Skeletal muscle satellite cell (primary cell): ENCODE data around the gene ADGRA3.

Experiments
- H3K27me3 ChIP-seq: 2 replicates; pipeline ENCODE4 v1.7.0; 2013; ENCODE audit warnings: low read length; ENCODE audit not compliant: control insufficient read depth, insufficient read depth
- H3K36me3 ChIP-seq: 2 replicates; pipeline ENCODE4 v1.7.0; 2013; ENCODE audit warnings: mild to moderate bottlenecking, control low read depth, low read length; ENCODE audit not compliant: insufficient read depth
- H3K4me1 ChIP-seq: 2 replicates; pipeline ENCODE4 v1.7.0; 2013; ENCODE audit warnings: low read length; ENCODE audit not compliant: control insufficient read depth, insufficient read depth
- H3K4me2 ChIP-seq: 2 replicates; pipeline ENCODE4 v1.7.0; 2013; ENCODE audit warnings: mild to moderate bottlenecking, low read length
- H3K4me3 ChIP-seq: 2 replicates; pipeline ENCODE4 v1.7.0; 2013; ENCODE audit warnings: low read length
- H3K9ac ChIP-seq: 2 replicates; pipeline ENCODE4 v1.7.0; 2013; ENCODE audit warnings: mild to moderate bottlenecking, low read depth, low read length, moderate library complexity
- H3K9me3 ChIP-seq: replicated peaks from 2 replicates; pipeline ENCODE4 v1.7.0; 2013; ENCODE audit warnings: mild to moderate bottlenecking, control low read depth, low read length

Gene ADGRA3

GRCh38 chr4:22460266-22460665 is 55.6 kb downstream of the ADGRA3 start:
- peaks cover 4% of the 10 kb centered on the region for H3K4me1 ChIP-seq
- H3K9me3 ChIP-seq: no peaks in the 10 kb centered on the region

GRCh38 chr4:22458098-22458497 is 57.8 kb downstream of the ADGRA3 start:
- H3K4me1 ChIP-seq: peaks cover 4% of the 10 kb centered on the region
- no peak overlapping the region for H3K9ac ChIP-seq
- H3K36me3 ChIP-seq: no peaks in the 10 kb centered on the region
- H3K9me3 ChIP-seq: no peaks in the 10 kb centered on the region
- no peak overlapping the region for H3K4me3 ChIP-seq
- no peak overlapping the region for H3K4me2 ChIP-seq
- H3K27me3 ChIP-seq: no peaks in the 10 kb centered on the region

More at GRCh38 chr4:22460266-22460665, 55.6 kb downstream of the ADGRA3 start:
- H3K36me3 ChIP-seq: no peaks in the 10 kb centered on the region
- no peak overlapping the region for H3K4me2 ChIP-seq
- no peaks in the 10 kb centered on the region for H3K27me3 ChIP-seq
- no peak overlapping the region for H3K4me3 ChIP-seq
- H3K9ac ChIP-seq: no peak overlapping the region

- peaks cover 4% of the 10 kb centered on the region for H3K4me1 ChIP-seq
- no peak overlapping the region for H3K4me3 ChIP-seq
- H3K4me2 ChIP-seq: no peak overlapping the region
- H3K36me3 ChIP-seq: no peaks in the 10 kb centered on the region
- no peaks in the 10 kb centered on the region for H3K9me3 ChIP-seq
- H3K27me3 ChIP-seq: no peaks in the 10 kb centered on the region
- H3K9ac ChIP-seq: no peak overlapping the region
Observed at GRCh38 chr4:22457348-22457747, 58.5 kb downstream of the ADGRA3 start.

- H3K4me1 ChIP-seq: peaks cover 4% of the 10 kb centered on the region
- no peaks in the 10 kb centered on the region for H3K36me3 ChIP-seq
- H3K4me2 ChIP-seq: no peak overlapping the region
- H3K9me3 ChIP-seq: no peaks in the 10 kb centered on the region
- no peak overlapping the region for H3K9ac ChIP-seq
- no peaks in the 10 kb centered on the region for H3K27me3 ChIP-seq
- no peak overlapping the region for H3K4me3 ChIP-seq
Observed at GRCh38 chr4:22456291-22456690, 59.6 kb downstream of the ADGRA3 start.

- Histone ChIP-seq H3K4me3 (no peak overlapping the region), H3K4me1 (peaks cover 4% of the 10 kb centered on the region)
Observed at GRCh38 chr4:22454955-22455354, 60.9 kb downstream of the ADGRA3 start.

GRCh38 chr4:22454216-22454838 is 61.5 kb downstream of the ADGRA3 start:
- no peak overlapping the region for H3K4me2 ChIP-seq
- H3K27me3 ChIP-seq: no peaks in the 10 kb centered on the region
- no peak overlapping the region for H3K4me3 ChIP-seq
- H3K4me1 ChIP-seq: peaks cover 4% of the 10 kb centered on the region
- H3K9me3 ChIP-seq: no peaks in the 10 kb centered on the region
- no peak overlapping the region for H3K9ac ChIP-seq
- no peaks in the 10 kb centered on the region for H3K36me3 ChIP-seq

More at GRCh38 chr4:22454955-22455354, 60.9 kb downstream of the ADGRA3 start:
- no peak overlapping the region for H3K9ac ChIP-seq
- no peaks in the 10 kb centered on the region for H3K36me3 ChIP-seq
- no peak overlapping the region for H3K4me2 ChIP-seq
- H3K27me3 ChIP-seq: no peaks in the 10 kb centered on the region
- H3K9me3 ChIP-seq: no peaks in the 10 kb centered on the region

GRCh38 chr4:22444813-22445212 is 71.1 kb downstream of the ADGRA3 start:
- Histone ChIP-seq H3K27me3 (no peaks in the 10 kb centered on the region), H3K9ac (no peak overlapping the region), H3K4me2 (no peak overlapping the region), H3K36me3 (peaks cover 4% of the 10 kb centered on the region), H3K4me3 (no peak overlapping the region), H3K9me3 (no peaks in the 10 kb centered on the region), H3K4me1 (no peaks in the 10 kb centered on the region)

GRCh38 chr4:22442956-22443355 is 72.9 kb downstream of the ADGRA3 start:
- Histone ChIP-seq H3K4me3 (no peak overlapping the region), H3K27me3 (no peaks in the 10 kb centered on the region), H3K9ac (no peak overlapping the region), H3K36me3 (no peaks in the 10 kb centered on the region), H3K4me1 (no peaks in the 10 kb centered on the region), H3K4me2 (no peak overlapping the region), H3K9me3 (no peaks in the 10 kb centered on the region)

- Histone ChIP-seq H3K4me2 (no peak overlapping the region), H3K4me3 (no peak overlapping the region), H3K9ac (no peak overlapping the region), H3K36me3 (no peaks in the 10 kb centered on the region), H3K27me3 (no peaks in the 10 kb centered on the region), H3K9me3 (no peaks in the 10 kb centered on the region), H3K4me1 (no peaks in the 10 kb centered on the region)
Observed at GRCh38 chr4:22440999-22441398, 74.9 kb downstream of the ADGRA3 start.

- H3K27me3 ChIP-seq: no peaks in the 10 kb centered on the region
- no peaks in the 10 kb centered on the region for H3K9me3 ChIP-seq
- no peak overlapping the region for H3K4me3 ChIP-seq
- no peak overlapping the region for H3K4me2 ChIP-seq
- peaks cover 2% of the 10 kb centered on the region for H3K36me3 ChIP-seq
- no peaks in the 10 kb centered on the region for H3K4me1 ChIP-seq
- H3K9ac ChIP-seq: no peak overlapping the region
Observed at GRCh38 chr4:22439947-22440346, 75.9 kb downstream of the ADGRA3 start.

- no peaks in the 10 kb centered on the region for H3K4me1 ChIP-seq
- no peak overlapping the region for H3K9ac ChIP-seq
- H3K9me3 ChIP-seq: no peaks in the 10 kb centered on the region
- no peak overlapping the region for H3K4me3 ChIP-seq
- H3K27me3 ChIP-seq: no peaks in the 10 kb centered on the region
- H3K4me2 ChIP-seq: no peak overlapping the region
- peaks cover 2% of the 10 kb centered on the region for H3K36me3 ChIP-seq
Observed at GRCh38 chr4:22435652-22436051, 80.2 kb downstream of the ADGRA3 start.

- Histone ChIP-seq H3K4me3 (no peak overlapping the region), H3K27me3 (no peaks in the 10 kb centered on the region), H3K4me1 (no peaks in the 10 kb centered on the region), H3K4me2 (no peak overlapping the region), H3K9ac (no peak overlapping the region), H3K9me3 (no peaks in the 10 kb centered on the region), H3K36me3 (peaks cover 2% of the 10 kb centered on the region)
Observed at GRCh38 chr4:22434895-22435294, 81.0 kb downstream of the ADGRA3 start.
